ENCODE data around the gene ZNF655.

Gene ZNF655, protein sequence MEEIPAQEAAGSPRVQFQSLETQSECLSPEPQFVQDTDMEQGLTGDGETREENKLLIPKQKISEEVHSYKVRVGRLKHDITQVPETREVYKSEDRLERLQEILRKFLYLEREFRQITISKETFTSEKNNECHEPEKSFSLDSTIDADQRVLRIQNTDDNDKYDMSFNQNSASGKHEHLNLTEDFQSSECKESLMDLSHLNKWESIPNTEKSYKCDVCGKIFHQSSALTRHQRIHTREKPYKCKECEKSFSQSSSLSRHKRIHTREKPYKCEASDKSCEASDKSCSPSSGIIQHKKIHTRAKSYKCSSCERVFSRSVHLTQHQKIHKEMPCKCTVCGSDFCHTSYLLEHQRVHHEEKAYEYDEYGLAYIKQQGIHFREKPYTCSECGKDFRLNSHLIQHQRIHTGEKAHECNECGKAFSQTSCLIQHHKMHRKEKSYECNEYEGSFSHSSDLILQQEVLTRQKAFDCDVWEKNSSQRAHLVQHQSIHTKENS

DNA sequence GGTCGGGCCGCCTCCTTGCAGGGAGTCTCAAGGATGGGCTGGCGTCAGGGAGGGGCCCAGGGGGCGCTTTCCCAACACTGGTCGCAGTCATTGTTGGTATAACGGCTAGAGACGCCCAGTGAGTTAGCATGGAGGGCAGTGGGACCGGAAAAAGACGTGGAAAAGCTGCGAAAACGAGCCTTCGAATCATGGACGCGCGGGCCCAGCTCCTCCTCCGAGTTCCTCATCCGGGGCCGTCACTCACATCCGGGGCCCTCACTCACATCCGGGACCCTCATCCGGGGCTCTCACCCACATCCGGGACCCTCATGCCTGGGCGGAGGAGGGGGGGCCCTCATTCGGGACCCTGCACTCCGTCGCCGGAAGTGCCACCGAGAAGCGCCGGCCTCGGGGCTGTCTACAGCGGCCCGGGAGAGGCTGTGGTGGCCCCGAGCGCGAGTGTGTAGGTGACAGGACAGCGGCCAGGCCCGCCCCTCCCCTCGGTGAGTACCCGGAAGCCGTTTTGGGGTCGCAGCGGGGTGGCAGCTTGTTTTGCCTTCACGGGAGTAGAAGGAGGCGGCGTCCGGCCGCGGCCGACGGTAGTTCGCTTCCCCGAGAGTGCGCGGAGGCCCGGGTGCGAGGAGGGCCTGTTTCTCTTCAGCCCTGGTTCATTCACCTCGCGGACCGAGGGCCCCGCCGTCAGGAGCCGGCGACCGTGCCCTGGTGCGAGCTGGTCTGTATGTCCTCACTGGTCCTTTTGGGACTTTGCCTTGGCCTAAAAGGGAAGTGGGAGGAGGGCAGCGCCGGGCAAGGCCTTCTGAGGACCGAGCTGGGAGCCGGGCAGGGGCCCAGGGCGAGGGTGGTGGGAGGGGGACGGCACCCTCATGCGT lies at the start of gene ZNF655:
TSS of gene ZNF655 (plus strand) at position 337 of the 869 bp plus-strand sequence. CDS start 1,918 bp downstream, outside the sequence.
- Histone ChIP-seq H3K4me3 (ENCODE audit: low read depth, low read length) (peak within 1 kb of the TSS; percentile 93), H3K36me3 (ENCODE audit: control insufficient read depth in 2 of 2, insufficient read depth in 1 of 2, low read length in 2 of 2) (peaks cover 39 to 61% of the 10 kb centered on the region in 2 experiments), H3K4me1 (ENCODE audit: control insufficient read depth, insufficient read depth, low read length) (peaks cover 7% of the 10 kb centered on the region), H3K27ac (ENCODE audit: extremely low read depth, low read depth, low read length) (peak within 1 kb of the TSS; percentile 90), H3K9me3 (ENCODE audit: control insufficient read depth, insufficient read depth, low read depth, low read length) (no peaks in the 10 kb centered on the region)
- ChIA-PET POLR2A (interaction anchor here (0.5 to 3.4 kb wide), 16 partner anchors 8 to 361 kb away, joined by 3 to 26 read pairs (median 5); partner anchors contain the start of genes BUD31, CPSF4, PDAP1 and PTCD1), CTCF (no interaction called here)
- TF ChIP-seq, protein P1, sequence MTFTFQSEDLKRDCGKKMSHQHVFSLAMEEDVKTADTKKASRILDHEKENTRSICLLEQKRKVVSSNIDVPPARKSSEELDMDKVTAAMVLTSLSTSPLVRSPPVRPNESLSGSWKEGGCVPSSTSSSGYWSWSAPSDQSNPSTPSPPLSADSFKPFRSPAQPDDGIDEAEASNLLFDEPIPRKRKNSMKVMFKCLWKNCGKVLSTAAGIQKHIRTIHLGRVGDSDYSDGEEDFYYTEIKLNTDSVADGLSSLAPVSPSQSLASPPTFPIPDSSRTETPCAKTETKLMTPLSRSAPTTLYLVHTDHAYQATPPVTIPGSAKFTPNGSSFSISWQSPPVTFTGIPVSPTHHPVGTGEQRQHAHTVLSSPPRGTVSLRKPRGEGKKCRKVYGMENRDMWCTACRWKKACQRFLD (tag by site-specific recombination; IDR thresholded peaks at IDR 0.05), result 0 out of 2 replicates have a peak, but pooled peaks have one; percentile 13
- TF ChIP-seq ZBTB48 (tag by site-specific recombination; IDR thresholded peaks at IDR 0.05), result 0 out of 2 replicates have a peak, but pooled peaks have one; percentile 31
- peak; percentile 88 for TF ChIP-seq ZXDB (tag by site-specific recombination; IDR thresholded peaks at IDR 0.05)
- TF ChIP-seq, protein P2, sequence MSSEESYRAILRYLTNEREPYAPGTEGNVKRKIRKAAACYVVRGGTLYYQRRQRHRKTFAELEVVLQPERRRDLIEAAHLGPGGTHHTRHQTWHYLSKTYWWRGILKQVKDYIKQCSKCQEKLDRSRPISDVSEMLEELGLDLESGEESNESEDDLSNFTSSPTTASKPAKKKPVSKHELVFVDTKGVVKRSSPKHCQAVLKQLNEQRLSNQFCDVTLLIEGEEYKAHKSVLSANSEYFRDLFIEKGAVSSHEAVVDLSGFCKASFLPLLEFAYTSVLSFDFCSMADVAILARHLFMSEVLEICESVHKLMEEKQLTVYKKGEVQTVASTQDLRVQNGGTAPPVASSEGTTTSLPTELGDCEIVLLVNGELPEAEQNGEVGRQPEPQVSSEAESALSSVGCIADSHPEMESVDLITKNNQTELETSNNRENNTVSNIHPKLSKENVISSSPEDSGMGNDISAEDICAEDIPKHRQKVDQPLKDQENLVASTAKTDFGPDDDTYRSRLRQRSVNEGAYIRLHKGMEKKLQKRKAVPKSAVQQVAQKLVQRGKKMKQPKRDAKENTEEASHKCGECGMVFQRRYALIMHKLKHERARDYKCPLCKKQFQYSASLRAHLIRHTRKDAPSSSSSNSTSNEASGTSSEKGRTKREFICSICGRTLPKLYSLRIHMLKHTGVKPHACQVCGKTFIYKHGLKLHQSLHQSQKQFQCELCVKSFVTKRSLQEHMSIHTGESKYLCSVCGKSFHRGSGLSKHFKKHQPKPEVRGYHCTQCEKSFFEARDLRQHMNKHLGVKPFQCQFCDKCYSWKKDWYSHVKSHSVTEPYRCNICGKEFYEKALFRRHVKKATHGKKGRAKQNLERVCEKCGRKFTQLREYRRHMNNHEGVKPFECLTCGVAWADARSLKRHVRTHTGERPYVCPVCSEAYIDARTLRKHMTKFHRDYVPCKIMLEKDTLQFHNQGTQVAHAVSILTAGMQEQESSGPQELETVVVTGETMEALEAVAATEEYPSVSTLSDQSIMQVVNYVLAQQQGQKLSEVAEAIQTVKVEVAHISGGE (tag by site-specific recombination; conservative IDR thresholded peaks at IDR 0.05; ENCODE audit: low read depth), result peak; percentile 95
- TF ChIP-seq, protein P3, sequence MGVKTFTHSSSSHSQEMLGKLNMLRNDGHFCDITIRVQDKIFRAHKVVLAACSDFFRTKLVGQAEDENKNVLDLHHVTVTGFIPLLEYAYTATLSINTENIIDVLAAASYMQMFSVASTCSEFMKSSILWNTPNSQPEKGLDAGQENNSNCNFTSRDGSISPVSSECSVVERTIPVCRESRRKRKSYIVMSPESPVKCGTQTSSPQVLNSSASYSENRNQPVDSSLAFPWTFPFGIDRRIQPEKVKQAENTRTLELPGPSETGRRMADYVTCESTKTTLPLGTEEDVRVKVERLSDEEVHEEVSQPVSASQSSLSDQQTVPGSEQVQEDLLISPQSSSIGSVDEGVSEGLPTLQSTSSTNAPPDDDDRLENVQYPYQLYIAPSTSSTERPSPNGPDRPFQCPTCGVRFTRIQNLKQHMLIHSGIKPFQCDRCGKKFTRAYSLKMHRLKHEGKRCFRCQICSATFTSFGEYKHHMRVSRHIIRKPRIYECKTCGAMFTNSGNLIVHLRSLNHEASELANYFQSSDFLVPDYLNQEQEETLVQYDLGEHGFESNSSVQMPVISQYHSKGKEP (tag by site-specific recombination; IDR thresholded peaks at IDR 0.05), result no peak
- TF ChIP-seq, protein P4, sequence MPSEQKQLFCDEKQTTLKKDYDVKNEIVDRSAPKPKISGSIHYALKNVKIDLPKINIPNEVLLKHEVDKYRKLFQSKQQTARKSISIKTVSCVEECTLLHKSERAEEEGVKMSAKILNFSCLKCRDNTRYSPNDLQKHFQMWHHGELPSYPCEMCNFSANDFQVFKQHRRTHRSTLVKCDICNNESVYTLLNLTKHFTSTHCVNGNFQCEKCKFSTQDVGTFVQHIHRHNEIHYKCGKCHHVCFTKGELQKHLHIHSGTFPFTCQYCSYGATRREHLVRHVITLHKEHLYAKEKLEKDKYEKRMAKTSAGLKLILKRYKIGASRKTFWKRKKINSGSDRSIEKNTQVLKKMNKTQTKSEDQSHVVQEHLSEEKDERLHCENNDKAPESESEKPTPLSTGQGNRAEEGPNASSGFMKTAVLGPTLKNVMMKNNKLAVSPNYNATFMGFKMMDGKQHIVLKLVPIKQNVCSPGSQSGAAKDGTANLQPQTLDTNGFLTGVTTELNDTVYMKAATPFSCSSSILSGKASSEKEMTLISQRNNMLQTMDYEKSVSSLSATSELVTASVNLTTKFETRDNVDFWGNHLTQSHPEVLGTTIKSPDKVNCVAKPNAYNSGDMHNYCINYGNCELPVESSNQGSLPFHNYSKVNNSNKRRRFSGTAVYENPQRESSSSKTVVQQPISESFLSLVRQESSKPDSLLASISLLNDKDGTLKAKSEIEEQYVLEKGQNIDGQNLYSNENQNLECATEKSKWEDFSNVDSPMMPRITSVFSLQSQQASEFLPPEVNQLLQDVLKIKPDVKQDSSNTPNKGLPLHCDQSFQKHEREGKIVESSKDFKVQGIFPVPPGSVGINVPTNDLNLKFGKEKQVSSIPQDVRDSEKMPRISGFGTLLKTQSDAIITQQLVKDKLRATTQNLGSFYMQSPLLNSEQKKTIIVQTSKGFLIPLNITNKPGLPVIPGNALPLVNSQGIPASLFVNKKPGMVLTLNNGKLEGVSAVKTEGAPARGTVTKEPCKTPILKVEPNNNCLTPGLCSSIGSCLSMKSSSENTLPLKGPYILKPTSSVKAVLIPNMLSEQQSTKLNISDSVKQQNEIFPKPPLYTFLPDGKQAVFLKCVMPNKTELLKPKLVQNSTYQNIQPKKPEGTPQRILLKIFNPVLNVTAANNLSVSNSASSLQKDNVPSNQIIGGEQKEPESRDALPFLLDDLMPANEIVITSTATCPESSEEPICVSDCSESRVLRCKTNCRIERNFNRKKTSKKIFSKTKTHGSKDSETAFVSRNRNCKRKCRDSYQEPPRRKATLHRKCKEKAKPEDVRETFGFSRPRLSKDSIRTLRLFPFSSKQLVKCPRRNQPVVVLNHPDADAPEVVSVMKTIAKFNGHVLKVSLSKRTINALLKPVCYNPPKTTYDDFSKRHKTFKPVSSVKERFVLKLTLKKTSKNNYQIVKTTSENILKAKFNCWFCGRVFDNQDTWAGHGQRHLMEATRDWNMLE (tag by site-specific recombination; conservative IDR thresholded peaks at IDR 0.05; ENCODE audit: low read depth), result peak; percentile 83
- peak; percentile 90 for TF ChIP-seq YY1 (tag by site-specific recombination; IDR thresholded peaks at IDR 0.05)
- no peak for TF ChIP-seq ZNF776 (tag by site-specific recombination; IDR thresholded peaks at IDR 0.05; ENCODE audit: borderline replicate concordance)
- TF ChIP-seq ZNF341 (tag by site-specific recombination; IDR thresholded peaks at IDR 0.05; ENCODE audit: low read depth), result peak; percentile 64; the same call in 1 of the 2 replicates
- TF ChIP-seq, protein P5, sequence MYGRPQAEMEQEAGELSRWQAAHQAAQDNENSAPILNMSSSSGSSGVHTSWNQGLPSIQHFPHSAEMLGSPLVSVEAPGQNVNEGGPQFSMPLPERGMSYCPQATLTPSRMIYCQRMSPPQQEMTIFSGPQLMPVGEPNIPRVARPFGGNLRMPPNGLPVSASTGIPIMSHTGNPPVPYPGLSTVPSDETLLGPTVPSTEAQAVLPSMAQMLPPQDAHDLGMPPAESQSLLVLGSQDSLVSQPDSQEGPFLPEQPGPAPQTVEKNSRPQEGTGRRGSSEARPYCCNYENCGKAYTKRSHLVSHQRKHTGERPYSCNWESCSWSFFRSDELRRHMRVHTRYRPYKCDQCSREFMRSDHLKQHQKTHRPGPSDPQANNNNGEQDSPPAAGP (tag by site-specific recombination; IDR thresholded peaks at IDR 0.05), result peak; percentile 59; the same call in 1 of the 2 replicates
- TF ChIP-seq ZNF768 (tag by site-specific recombination; IDR thresholded peaks at IDR 0.05), result no peak
- TF ChIP-seq, protein P6, sequence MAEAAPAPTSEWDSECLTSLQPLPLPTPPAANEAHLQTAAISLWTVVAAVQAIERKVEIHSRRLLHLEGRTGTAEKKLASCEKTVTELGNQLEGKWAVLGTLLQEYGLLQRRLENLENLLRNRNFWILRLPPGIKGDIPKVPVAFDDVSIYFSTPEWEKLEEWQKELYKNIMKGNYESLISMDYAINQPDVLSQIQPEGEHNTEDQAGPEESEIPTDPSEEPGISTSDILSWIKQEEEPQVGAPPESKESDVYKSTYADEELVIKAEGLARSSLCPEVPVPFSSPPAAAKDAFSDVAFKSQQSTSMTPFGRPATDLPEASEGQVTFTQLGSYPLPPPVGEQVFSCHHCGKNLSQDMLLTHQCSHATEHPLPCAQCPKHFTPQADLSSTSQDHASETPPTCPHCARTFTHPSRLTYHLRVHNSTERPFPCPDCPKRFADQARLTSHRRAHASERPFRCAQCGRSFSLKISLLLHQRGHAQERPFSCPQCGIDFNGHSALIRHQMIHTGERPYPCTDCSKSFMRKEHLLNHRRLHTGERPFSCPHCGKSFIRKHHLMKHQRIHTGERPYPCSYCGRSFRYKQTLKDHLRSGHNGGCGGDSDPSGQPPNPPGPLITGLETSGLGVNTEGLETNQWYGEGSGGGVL (tag by site-specific recombination; IDR thresholded peaks at IDR 0.05), result 0 out of 2 replicates have a peak, but pooled peaks have one; percentile 12
- TF ChIP-seq ZNF19 (tag by site-specific recombination; IDR thresholded peaks at IDR 0.05; ENCODE audit: low read depth), result no peak
- TF ChIP-seq SP3 (tag by site-specific recombination; IDR thresholded peaks at IDR 0.05), result peak; percentile 74
- peak; percentile 72 for TF ChIP-seq ZBTB17 (tag by site-specific recombination; IDR thresholded peaks at IDR 0.05)
- TF ChIP-seq ZNF10 (tag by site-specific recombination; IDR thresholded peaks at IDR 0.05), result peak; percentile 91
- no peak for TF ChIP-seq ZNF837 (tag by site-specific recombination; IDR thresholded peaks at IDR 0.05)
- TF ChIP-seq ZNF324 (tag by site-specific recombination; IDR thresholded peaks at IDR 0.05), result peak; percentile 48
- peak; percentile 86; the same call in 1 of the 2 replicates for TF ChIP-seq ZNF423 (tag by site-specific recombination; IDR thresholded peaks at IDR 0.05)
- no peak for TF ChIP-seq ZNF785 (tag by site-specific recombination; IDR thresholded peaks at IDR 0.05)

Measured in HEK293 (cell line).